GM18499 (cell line): ENCODE results near the gene ZNF598.
"Not testable (repeated sequence)": the region's sequence is repeated elsewhere in the genome, so short reads cannot be mapped to it uniquely, and the experiment has no call there.

ENCODE experiments used
- ATAC-seq: cut with Tn5 transposase; IDR thresholded peaks from one replicate; pipeline ENCODE4 v1.9.1; 2021; ENCODE audit warnings: moderate number of reproducible peaks; ENCODE audit not compliant: insufficient read depth, unreplicated experiment

ZNF598 gene

DNA sequence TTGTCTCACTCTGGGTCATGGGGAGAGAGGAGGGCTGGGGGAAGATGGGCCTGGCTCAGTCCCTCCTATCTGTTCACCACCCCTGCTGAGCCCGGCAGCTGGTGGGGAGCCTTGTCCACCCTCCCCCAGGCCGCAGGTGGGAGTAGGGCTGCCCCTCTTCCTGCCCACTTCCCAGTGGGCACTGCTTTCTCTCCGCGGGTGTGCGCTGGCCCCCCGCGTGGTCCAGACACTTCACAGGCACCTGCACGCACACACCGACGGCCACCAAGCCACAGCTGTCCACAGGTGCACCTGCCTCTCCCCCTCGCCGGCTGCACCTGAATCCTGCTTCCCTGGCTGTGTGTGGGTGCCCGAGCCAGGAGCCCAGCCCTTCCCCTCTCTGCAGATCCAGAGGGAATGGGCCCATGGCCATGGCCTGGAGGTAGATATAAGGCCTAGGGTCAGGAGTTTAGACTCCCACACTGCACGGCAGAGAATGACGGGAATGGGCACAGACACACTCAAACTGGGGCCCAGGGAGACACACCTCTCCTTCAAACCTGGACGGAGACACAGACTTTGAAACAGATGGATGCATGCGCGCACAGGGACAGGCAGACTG is 19.1 kb upstream of the ZNF598 start:
- ATAC-seq, result no peak

DNA sequence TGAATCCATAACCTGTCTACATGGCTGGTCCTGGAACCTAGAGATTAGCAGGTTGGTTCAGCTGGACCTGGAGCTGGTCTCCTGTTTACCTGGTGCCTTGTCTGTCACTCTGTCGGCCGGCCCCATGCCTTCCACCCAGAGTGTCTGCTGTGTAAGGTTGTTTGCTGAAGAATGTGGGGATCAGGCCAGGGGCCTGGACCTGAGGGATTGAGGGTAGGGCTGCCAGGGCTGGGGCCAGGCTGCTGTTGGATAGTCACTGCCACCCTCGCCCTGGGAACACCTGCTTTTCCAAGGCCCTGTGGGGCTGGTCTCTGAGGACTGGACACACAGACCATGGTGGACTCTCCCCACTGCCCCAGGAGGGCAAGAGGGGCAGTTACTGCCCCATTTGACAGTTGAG is 18.5 kb upstream of the ZNF598 start:
- ATAC-seq, result no peak

DNA sequence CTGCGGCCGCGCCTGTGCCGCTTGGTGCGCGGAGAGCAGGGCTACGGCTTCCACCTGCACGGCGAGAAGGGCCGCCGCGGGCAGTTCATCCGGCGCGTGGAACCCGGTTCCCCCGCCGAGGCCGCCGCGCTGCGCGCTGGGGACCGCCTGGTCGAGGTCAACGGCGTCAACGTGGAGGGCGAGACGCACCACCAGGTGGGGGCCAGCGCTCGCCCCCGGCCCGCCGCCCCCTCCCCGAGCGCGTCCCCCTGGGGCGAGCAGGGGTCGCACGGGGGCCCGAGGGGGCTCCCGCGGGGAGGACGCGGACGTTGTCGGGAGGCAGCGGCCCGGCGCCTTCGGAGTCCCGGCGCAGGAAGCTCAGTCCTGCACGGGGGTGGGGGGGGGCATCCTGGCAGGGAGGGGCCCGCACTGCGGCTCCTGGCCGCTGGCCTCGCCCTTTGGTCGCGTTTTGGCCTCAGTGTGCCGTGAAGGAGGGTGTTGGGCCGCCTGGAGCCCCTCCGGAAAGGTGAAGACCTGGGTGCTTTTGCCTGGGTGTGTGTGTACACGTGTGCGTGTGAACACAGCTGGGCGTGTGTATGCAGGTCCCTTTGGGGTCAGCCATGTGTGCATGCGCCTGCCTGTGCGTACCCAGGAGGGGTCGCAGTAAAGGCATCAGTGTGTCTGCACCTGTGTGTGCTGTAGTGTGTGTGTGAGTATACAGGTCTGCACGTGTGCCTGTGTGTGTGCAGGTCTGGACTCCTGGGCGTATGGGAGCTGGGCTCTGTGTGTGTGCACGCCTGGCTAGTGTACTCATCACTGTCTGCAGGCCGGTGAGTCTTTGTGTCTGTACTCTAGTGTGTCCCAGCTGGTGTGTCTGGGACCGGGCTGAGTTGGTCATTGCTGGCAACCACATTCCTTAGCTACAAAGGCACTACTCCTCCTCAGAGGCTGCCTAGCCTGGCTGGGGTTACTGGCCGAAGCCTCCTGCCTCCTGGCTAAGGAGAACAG is 17.7 kb upstream of the ZNF598 start:
- no peak for ATAC-seq

GRCh38 chr16:2026461-2027023 is 16.9 kb upstream of the ZNF598 start, which contains the start of gene NHERF2:
NHERF2 (plus strand) TSS chr16:2026902; CDS start chr16:2027006, 104 bp downstream.
- ATAC-seq, result no peak

DNA sequence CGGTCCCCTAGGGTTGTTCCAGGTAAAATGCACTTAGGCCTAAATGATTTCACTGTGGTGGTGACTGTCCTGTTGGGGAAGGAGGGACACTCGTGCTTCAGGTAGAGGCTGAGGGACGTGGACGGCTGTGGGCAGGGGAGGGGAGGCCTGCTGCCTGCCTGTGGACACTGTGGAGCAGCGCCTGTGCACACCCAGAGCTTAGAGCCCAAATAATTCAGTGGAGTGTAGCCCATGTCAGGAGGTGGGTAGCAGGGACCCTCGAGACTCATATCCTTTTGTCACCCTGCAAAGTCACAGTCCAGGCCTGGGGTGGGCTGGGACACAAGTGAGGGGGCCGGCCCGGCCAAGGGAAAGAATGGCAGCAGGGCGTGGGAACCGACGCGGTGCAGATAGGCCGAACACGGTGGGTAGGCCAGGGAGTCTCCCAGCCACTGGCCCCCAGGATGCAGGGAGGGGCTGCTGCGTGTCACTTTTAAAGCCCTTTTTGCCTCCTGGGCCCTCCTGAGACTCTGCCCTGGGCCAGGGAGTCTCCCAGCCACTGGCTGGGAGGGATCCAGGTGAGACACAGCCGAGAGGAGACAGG is 16.3 kb upstream of the ZNF598 start:
- ATAC-seq, result no peak

DNA sequence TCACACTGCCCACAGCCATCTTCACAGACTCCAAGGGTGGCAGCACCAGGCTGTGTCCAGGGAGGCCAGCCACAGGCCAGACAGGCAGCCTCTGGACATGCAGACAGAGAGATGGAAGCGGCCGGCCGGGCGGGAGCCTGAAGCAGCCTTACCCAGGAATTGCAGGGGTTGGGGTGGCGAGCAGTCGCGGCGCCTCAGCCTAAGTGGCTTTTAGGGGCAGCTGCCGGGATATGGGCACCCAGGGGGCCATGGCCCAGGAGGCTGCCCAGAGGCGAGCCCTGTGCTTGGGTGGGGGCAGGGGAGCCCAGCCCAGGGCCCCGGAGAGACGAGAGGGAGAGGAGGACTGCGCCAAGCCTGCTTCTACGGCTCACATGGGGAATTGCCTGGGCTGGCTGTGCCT is 15.6 kb upstream of the ZNF598 start:
- ATAC-seq, result no peak

DNA sequence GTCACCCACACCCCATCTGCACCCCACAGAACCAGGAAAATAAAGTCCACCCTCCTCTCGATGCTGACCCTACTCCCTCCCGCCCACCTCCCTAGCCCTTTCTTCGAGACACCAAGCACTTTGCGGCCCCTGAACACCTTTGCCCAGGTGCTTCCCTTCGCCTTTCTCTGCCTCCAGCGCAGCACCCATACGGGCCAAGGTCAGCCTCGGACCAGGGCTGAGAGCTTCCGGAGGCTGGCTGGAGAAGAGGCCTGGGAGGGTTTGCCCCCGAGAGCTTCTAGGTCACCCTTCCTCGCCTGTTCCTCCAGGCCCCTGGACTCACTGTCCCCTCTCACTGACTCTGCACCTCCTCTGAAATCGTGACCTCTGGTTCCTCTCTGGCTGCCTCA is 14.4 kb upstream of the ZNF598 start:
- no peak for ATAC-seq

DNA sequence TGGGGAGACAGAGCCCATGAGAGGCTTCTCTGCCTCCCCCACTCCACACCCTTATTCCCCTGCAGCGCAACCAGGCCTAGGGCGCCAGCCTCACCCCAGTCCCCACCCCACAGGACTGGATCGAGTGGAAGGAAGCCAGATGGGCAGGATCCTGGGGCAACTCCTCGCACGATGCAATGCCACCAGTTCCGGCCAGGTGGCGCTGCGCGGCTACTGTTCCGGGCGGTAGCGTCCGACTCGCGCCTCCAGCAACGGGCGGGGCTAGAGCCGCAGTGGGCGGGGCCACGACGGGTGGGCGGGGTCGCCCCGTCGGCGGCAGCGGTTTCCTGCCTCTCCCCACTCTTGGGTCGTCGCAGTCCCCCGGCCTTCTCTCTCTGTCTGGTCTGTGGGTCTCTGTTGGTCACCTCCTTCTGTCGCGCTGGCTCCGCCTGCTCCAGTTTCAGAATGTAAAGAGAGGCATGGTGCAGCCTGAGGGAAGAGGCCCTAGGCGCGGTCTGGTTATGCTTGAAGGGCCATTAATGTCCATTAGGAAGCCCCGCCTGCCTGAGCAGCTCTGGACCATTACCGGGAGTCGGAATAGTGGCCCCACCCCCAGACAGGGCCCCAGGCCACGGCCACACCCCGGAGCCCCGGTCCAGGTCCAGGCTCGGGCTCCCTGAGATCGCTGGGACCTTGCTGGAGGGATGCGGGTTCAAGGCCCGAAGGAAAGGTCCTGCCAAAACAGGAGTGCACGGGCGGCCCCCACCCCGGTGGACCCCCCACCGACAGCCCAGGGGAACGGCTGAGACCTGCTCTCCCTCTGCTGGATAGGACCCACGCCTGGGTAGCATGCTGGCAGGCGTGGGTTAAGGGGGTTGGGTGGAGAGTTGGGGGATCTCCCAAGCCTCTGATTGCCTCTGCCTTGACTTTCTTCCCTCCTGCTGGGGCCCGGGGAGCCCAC is 13.7 kb upstream of the ZNF598 start:
- no peak for ATAC-seq

GRCh38 chr16:2022723-2023091 is 13.1 kb upstream of the ZNF598 start:
- no peak for ATAC-seq

- ATAC-seq, result no peak
Measured at GRCh38 chr16:2019921-2020831, 10.6 kb upstream of the ZNF598 start.

GRCh38 chr16:2019518-2019920 is 9.9 kb upstream of the ZNF598 start, which contains the start of gene NPW:
NPW (plus strand) TSS chr16:2019785.
- ATAC-seq, result no peak

GRCh38 chr16:2016407-2016922 is 6.8 kb upstream of the ZNF598 start:
- ATAC-seq, result no peak

DNA sequence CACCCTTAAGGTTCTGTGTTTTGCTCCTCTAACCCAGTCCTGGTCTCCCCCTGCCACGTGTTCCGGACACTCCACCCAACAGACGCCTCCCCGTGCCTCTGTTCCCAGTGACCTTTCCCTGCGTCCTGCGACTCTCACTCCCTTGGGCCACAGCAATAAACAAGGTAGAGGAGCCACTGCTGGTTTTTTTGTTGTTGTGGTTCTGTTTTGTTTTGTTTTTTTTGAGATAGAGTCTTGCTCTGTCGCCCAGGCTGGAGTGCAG is 6.3 kb upstream of the ZNF598 start:
- ATAC-seq, result no peak

- ATAC-seq, result no peak
Measured at GRCh38 chr16:2015117-2015946, 5.7 kb upstream of the ZNF598 start.

- no peak for ATAC-seq
Measured at GRCh38 chr16:2013527-2013926, 3.9 kb upstream of the ZNF598 start.

- ATAC-seq, result not testable (repeated sequence)
Measured at GRCh38 chr16:2011726-2012125, 2.1 kb upstream of the ZNF598 start.

- ATAC-seq, result no peak
Measured at GRCh38 chr16:2009164-2009711, 383 bp downstream of the ZNF598 start.
